Osteoblast (primary cell): ENCODE measurements around the gene CAND2. TPM values are rescaled to one million over a fixed set of nuclear protein-coding genes. Genes with fewer than 3 reads are reported as not detected.

Experiments used
- DNase-seq: peaks from one replicate; pipeline ENCODE4 v3.0.0; 2011; ENCODE audit warnings: low spot score, mixed read lengths; ENCODE audit not compliant: insufficient read length; ENCODE audit errors: missing footprints
- H2AFZ ChIP-seq: 2 replicates; pipeline ENCODE4 v1.6.0; 2011; ENCODE audit warnings: mild to moderate bottlenecking, low read length
- H3K27ac ChIP-seq: 2 replicates; pipeline ENCODE4 v1.5.1; 2011; ENCODE audit warnings: mild to moderate bottlenecking, low read depth, low read length, moderate library complexity
- H3K27me3 ChIP-seq: 2 replicates; pipeline ENCODE4 v1.6.0; 2012; ENCODE audit warnings: mild to moderate bottlenecking, control low read depth, inconsistent platforms, low read length, moderate library complexity; ENCODE audit not compliant: insufficient read depth
- H3K36me3 ChIP-seq: 2 replicates; pipeline ENCODE4 v1.5.1; 2011; ENCODE audit warnings: mild to moderate bottlenecking, low read length, control low read depth, moderate library complexity; ENCODE audit not compliant: insufficient read depth
- H3K4me1 ChIP-seq: 2 replicates; pipeline ENCODE4 v1.5.1; 2011; ENCODE audit warnings: mild to moderate bottlenecking, low read length, control low read depth, moderate library complexity; ENCODE audit not compliant: insufficient read depth
- H3K4me2 ChIP-seq: 2 replicates; pipeline ENCODE4 v1.6.0; 2011; ENCODE audit warnings: mild to moderate bottlenecking, low read length; ENCODE audit not compliant: insufficient read depth
- H3K4me3 ChIP-seq: fragments of 200-600 bp; sonication (generic); 3 replicates; pipeline ENCODE4 v1.5.1; 2012; ENCODE audit warnings: mild to moderate bottlenecking, low read length, inconsistent platforms; ENCODE audit not compliant: insufficient read depth
- H3K79me2 ChIP-seq: 2 replicates; pipeline ENCODE4 v1.6.0; 2012; ENCODE audit warnings: mild to moderate bottlenecking, low read length, control low read depth, inconsistent platforms; ENCODE audit not compliant: insufficient read depth
- H3K9me3 ChIP-seq: 2 replicates; pipeline ENCODE4 v1.5.1; 2011; ENCODE audit warnings: low read depth, low read length, control low read depth
- H4K20me1 ChIP-seq: 2 replicates; pipeline ENCODE4 v1.6.0; 2012; ENCODE audit warnings: mild to moderate bottlenecking, low read length, control low read depth; ENCODE audit not compliant: insufficient read depth
- total RNA-seq: library from RNA; depleted of rRNA; stranded (reverse); fragments of >200 nt; gene quantifications from 2 replicates; pipeline ENCODE4 v1.2.3, GENCODE V29; 2012
- TF ChIP-seq, protein P1 (sequence below): IDR thresholded peaks from 2 replicates; pipeline ENCODE4 v1.5.1; 2011; ENCODE audit warnings: mild to moderate bottlenecking, low read depth, low read length, moderate library complexity; ENCODE audit errors: extremely low read depth

CAND2 gene
- total RNA-seq, 1 donor = 1.4 TPM

DNA sequence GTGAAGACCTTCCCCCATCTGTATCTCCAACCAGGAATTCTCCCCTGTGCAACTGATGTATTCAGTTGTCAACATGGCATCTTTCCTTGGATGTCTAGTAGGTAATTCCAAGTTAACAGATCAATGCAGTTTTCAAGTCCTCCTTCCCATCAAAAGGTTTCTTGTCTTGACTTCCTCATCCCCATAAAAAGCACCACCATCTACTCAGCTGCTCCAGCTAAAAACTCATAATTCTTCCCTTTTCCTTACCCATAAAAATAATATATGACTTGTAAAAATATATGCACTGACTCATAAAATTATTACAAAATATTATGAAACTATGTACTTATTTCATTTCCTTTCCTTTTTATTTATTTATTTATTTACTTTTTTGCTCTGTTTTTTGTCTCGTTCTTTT, 5.0 kb upstream of the CAND2 start:
- Histone ChIP-seq H3K27me3 (no peaks in the 10 kb centered on the region), H3K4me3 (no peak overlapping the region), H3K4me2 (no peak overlapping the region), H4K20me1 (no peaks in the 10 kb centered on the region), H3K4me1 (peaks cover 5% of the 10 kb centered on the region), H3K27ac (no peak overlapping the region), H2AFZ (no peak overlapping the region), H3K36me3 (no peaks in the 10 kb centered on the region), H3K9me3 (no peaks in the 10 kb centered on the region), H3K79me2 (no peaks in the 10 kb centered on the region)
- no peak for DNase-seq
- TF ChIP-seq, protein P1, sequence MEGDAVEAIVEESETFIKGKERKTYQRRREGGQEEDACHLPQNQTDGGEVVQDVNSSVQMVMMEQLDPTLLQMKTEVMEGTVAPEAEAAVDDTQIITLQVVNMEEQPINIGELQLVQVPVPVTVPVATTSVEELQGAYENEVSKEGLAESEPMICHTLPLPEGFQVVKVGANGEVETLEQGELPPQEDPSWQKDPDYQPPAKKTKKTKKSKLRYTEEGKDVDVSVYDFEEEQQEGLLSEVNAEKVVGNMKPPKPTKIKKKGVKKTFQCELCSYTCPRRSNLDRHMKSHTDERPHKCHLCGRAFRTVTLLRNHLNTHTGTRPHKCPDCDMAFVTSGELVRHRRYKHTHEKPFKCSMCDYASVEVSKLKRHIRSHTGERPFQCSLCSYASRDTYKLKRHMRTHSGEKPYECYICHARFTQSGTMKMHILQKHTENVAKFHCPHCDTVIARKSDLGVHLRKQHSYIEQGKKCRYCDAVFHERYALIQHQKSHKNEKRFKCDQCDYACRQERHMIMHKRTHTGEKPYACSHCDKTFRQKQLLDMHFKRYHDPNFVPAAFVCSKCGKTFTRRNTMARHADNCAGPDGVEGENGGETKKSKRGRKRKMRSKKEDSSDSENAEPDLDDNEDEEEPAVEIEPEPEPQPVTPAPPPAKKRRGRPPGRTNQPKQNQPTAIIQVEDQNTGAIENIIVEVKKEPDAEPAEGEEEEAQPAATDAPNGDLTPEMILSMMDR = no peak

DNA sequence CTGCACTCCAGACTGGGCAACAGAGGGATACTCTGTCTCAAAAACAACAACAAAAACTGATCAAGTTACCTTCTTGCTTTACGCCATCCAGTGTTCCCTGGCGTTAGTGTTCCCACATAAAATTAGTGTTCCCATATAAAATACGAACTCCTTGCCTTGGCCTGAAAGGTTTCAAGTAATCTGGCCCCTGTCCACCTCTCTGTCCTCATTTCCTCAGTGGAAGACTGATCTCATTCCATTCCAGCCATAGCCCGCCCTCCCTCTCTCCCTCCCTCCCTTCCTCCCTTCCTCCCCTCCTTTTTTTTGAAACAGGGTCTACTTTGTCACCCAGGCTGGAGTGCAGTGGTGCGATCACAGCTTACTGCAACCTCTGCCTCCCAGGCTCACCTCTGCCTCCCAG, 2.8 kb upstream of the CAND2 start:
- Histone ChIP-seq H3K9me3 (no peaks in the 10 kb centered on the region), H4K20me1 (peaks cover 2% of the 10 kb centered on the region), H3K4me3 (no peak overlapping the region), H3K27me3 (no peaks in the 10 kb centered on the region), H3K36me3 (no peaks in the 10 kb centered on the region), H3K4me1 (peaks cover 5% of the 10 kb centered on the region), H2AFZ (no peak overlapping the region), H3K79me2 (no peaks in the 10 kb centered on the region), H3K4me2 (no peak overlapping the region), H3K27ac (no peak overlapping the region)
- TF ChIP-seq, protein P1 = no peak
- no peak for DNase-seq

DNA sequence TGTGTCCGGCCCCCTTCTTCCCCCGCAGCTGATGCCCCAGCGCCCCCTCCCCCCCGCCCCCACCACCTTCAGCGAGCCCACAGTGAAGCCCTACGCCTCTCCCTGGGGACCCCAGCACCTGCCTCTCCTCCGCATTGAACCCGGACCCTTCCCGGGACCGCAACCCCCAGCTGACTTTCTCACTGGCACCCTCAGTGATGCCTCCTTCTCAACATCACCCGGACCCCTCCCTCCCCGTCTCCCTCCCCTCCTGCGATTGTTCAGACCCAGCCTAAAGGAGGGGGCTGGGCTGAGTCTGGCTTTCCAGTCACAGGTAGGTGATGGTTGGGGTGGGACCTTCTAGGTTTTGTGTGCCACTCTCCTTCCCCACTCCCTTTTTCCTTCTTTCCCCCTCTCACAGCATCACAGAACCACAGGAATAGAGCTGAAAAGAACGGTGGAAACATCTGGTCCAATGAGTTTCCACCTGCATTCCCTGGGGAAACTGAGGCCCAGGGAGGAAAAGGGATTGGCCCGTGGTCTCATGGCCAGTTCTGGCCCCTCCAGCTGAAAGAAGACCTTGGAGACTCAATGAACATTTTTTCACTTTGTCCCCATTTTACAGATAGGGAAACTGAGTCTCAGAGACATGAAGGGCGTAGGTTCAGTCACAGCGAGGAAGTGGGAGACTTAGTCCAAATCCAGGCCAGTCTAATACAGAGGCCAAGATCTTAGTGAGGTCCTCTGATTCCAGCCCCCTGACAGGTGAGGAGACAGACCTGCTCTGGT, 828 bp downstream of the CAND2 start:
- H4K20me1 ChIP-seq = peaks cover 2% of the 10 kb centered on the region
- H3K79me2 ChIP-seq = no peaks in the 10 kb centered on the region
- H3K27me3 ChIP-seq = no peaks in the 10 kb centered on the region
- no peak for DNase-seq
- no peak overlapping the region for H3K27ac ChIP-seq
- TF ChIP-seq, protein P1 = no peak
- peak overlapping the region; percentile 86 for H3K4me2 ChIP-seq
- H3K4me3 ChIP-seq = peak overlapping the region; percentile 77
- no peaks in the 10 kb centered on the region for H3K36me3 ChIP-seq
- no peak overlapping the region for H2AFZ ChIP-seq
- H3K9me3 ChIP-seq = no peaks in the 10 kb centered on the region
- H3K4me1 ChIP-seq = peaks cover 5% of the 10 kb centered on the region

DNA sequence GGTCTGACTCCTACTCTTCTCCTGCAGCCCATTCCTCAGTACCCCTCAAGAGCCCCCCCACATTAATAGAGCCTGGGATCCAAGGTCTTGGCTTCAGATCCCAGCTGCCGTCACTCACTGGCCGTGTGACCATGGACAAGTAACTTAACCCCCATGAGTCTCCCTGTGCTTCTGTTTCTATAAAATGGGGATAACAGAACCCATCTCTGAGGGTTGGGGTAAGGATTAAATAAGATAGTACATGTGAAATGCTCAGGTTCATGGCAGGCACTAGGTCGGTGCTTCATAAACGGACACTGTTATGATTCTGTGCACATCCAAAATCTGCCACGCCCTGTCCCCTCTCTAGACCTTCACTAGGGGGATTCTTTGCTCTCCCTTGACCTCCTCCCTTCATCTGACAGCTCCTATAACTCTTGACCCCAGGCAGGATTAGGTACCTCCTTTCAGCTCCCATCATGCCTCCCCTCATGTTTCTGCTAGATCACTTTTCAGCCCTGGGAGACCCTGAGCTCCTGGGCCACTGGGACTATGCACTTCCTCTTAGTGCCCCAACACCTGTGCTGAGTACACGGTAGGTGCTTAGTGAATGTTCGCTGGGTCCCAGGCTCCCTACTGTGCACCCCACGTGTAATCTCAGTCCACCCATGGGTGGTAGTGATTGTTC, 1.5 kb downstream of the CAND2 start:
- no peak overlapping the region for H3K4me3 ChIP-seq
- H4K20me1 ChIP-seq = peaks cover 2% of the 10 kb centered on the region
- no peaks in the 10 kb centered on the region for H3K27me3 ChIP-seq
- H3K4me1 ChIP-seq = peaks cover 5% of the 10 kb centered on the region
- H3K36me3 ChIP-seq = no peaks in the 10 kb centered on the region
- H2AFZ ChIP-seq = no peak overlapping the region
- TF ChIP-seq, protein P1 = no peak
- H3K4me2 ChIP-seq = no peak overlapping the region
- no peaks in the 10 kb centered on the region for H3K9me3 ChIP-seq
- H3K27ac ChIP-seq = no peak overlapping the region
- H3K79me2 ChIP-seq = no peaks in the 10 kb centered on the region
- DNase-seq = no peak
